Vagina (tissue), 2 donors: Measurements from ENCODE around the gene RBM25. TPM values are rescaled to one million over a fixed set of nuclear protein-coding genes. Genes with fewer than 3 reads are reported as not detected.
"Not testable (repeated sequence)": the region's sequence is repeated elsewhere in the genome, so short reads cannot be mapped to it uniquely, and the experiment has no call there.

ENCODE experiments used
- DNase-seq, 2 donors: peaks; one replicate each; pipeline ENCODE4 v3.0.0-alpha.2; 2017; ENCODE audit errors: extremely low spot score in 2 of 2
- H3K27ac ChIP-seq: fragments of 200-600 bp; sonication (generic); one replicate; pipeline ENCODE4 v1.5.1; 2019
- H3K27me3 ChIP-seq: fragments of 200-600 bp; sonication (generic); one replicate; pipeline ENCODE4 v1.5.1; 2019
- H3K36me3 ChIP-seq, 2 donors: fragments of 200-600 bp; sonication (generic); one replicate each; pipeline ENCODE4 v1.5.1; 2017 to 2019
- H3K4me1 ChIP-seq: fragments of 200-600 bp; sonication (generic); one replicate; pipeline ENCODE4 v1.5.1; 2019
- H3K4me3 ChIP-seq, 2 donors: fragments of 200-600 bp; sonication (generic); 1 replicate in 1 of 2; 2 replicates in 1 of 2; pipeline ENCODE4 v1.5.1; 2016 to 2019
- H3K9me3 ChIP-seq: fragments of 200-600 bp; sonication (generic); one replicate; pipeline ENCODE4 v1.5.1; 2019
- CTCF ChIP-seq, 3 experiments: fragments of 450-650 bp in 2 of 3; fragments of 200-600 bp in 1 of 3; sonication (generic) in 1 of 3; IDR thresholded peaks; one replicate each; pipeline ENCODE4 v1.5.1; 2017 to 2019; ENCODE audit warnings: antibody characterized with exemption in 3 of 3, mild to moderate bottlenecking in 2 of 3, moderate library complexity in 2 of 3
- POLR2A ChIP-seq, 2 donors: fragments of 450-650 bp; IDR thresholded peaks; one replicate each; pipeline ENCODE4 v1.6.1; 2017; ENCODE audit warnings: antibody characterized with exemption in 2 of 2, mild to moderate bottlenecking in 2 of 2, moderate library complexity in 2 of 2
- POLR2AphosphoS5 ChIP-seq, 2 donors: sonication (generic); formaldehyde crosslinking; IDR thresholded peaks; one replicate each; pipeline ENCODE4 v1.9.0; 2017; ENCODE audit warnings: antibody characterized with exemption in 2 of 2, mild to moderate bottlenecking in 2 of 2, low read depth in 1 of 2; ENCODE audit not compliant: insufficient read depth in 1 of 2
- intact Hi-C: fragments of 100-400 bp; cut with DNase I; formaldehyde crosslinking; loops from one replicate; pipeline ENCODE4 v1.15.1; 2023
- total RNA-seq: library from RNA; depleted of rRNA; stranded (reverse); fragments of >200 nt; gene quantifications from one replicate; pipeline ENCODE4 v1.2.3, GENCODE V29; 2016

RBM25 gene
- total RNA-seq, 1 donor from 2014 or later = 58.2 TPM

- Histone ChIP-seq H3K27me3 (no peaks in the 10 kb centered on the region), H3K4me1 (peaks cover 43% of the 10 kb centered on the region), H3K27ac (peak overlapping the region; percentile 79), H3K9me3 (no peaks in the 10 kb centered on the region), H3K4me3 (peak overlapping the region in 1 of 2 donors; percentile 65), H3K36me3 (peaks cover 0 to 11% of the 10 kb centered on the region in 2 donors)
- intact Hi-C loops = no loop called here
- no peak for DNase-seq
- TF ChIP-seq POLR2AphosphoS5 (IDR thresholded peaks at IDR 0.05; ENCODE audit: insufficient read depth in 1 of 2, low read depth in 1 of 2) (no peak), POLR2A (IDR thresholded peaks at IDR 0.05) (no peak), CTCF (IDR thresholded peaks at IDR 0.05) (no peak)
These were observed 32.8 kb upstream of the RBM25 start for GRCh38 chr14:73025544-73025943.

- H3K27ac ChIP-seq = peak overlapping the region; percentile 79
- H3K4me3 ChIP-seq = peak overlapping the region; percentile 65 to 72
- H3K36me3 ChIP-seq = peaks cover 0 to 11% of the 10 kb centered on the region in 2 donors
- no peak for DNase-seq
- no peaks in the 10 kb centered on the region for H3K9me3 ChIP-seq
- H3K27me3 ChIP-seq = no peaks in the 10 kb centered on the region
- intact Hi-C loops = no loop called here
- TF ChIP-seq CTCF (IDR thresholded peaks at IDR 0.05) (no peak), POLR2A (IDR thresholded peaks at IDR 0.05) (no peak), POLR2AphosphoS5 (IDR thresholded peaks at IDR 0.05; ENCODE audit: insufficient read depth in 1 of 2, low read depth in 1 of 2) (no peak)
- H3K4me1 ChIP-seq = peaks cover 43% of the 10 kb centered on the region
These were observed 32.0 kb upstream of the RBM25 start for GRCh38 chr14:73026243-73026844.

- no peaks in the 10 kb centered on the region for H3K9me3 ChIP-seq
- intact Hi-C loops = no loop called here
- peak; percentile 98 to 99 for DNase-seq
- TF ChIP-seq POLR2AphosphoS5 (IDR thresholded peaks at IDR 0.05; ENCODE audit: insufficient read depth in 1 of 2, low read depth in 1 of 2) = peak; percentile 95 to 99
- TF ChIP-seq CTCF (IDR thresholded peaks at IDR 0.05) = no peak
- TF ChIP-seq POLR2A (IDR thresholded peaks at IDR 0.05) = peak in 1 of 2 donors; percentile 54
- peak within 1 kb of the TSS; percentile 79 for H3K27ac ChIP-seq
- peak within 1 kb of the TSS; percentile 65 to 72 for H3K4me3 ChIP-seq
- H3K27me3 ChIP-seq = no peaks in the 10 kb centered on the region
- peaks cover 43% of the 10 kb centered on the region for H3K4me1 ChIP-seq
- peaks cover 0 to 11% of the 10 kb centered on the region in 2 donors for H3K36me3 ChIP-seq
These were observed 31.3 kb upstream of the RBM25 start, which contains the start of gene ZFYVE1 for GRCh38 chr14:73026845-73027542. ZFYVE1 (minus strand) TSS chr14:73027106; CDS start chr14:73024508, 2,598 bp downstream.

GRCh38 chr14:73027546-73027945, 30.8 kb upstream of the RBM25 start:
- Histone ChIP-seq H3K4me1 (peaks cover 39% of the 10 kb centered on the region), H3K36me3 (peaks cover 0 to 11% of the 10 kb centered on the region in 2 donors), H3K9me3 (no peaks in the 10 kb centered on the region), H3K27ac (peak overlapping the region; percentile 79), H3K27me3 (no peaks in the 10 kb centered on the region), H3K4me3 (peak overlapping the region; percentile 65 to 72)
- TF ChIP-seq POLR2AphosphoS5 (IDR thresholded peaks at IDR 0.05; ENCODE audit: insufficient read depth in 1 of 2, low read depth in 1 of 2) = no peak
- no peak for TF ChIP-seq POLR2A (IDR thresholded peaks at IDR 0.05)
- TF ChIP-seq CTCF (IDR thresholded peaks at IDR 0.05) = no peak
- intact Hi-C loops = no loop called here
- DNase-seq = no peak

- no peak for TF ChIP-seq POLR2AphosphoS5 (IDR thresholded peaks at IDR 0.05; ENCODE audit: insufficient read depth in 1 of 2, low read depth in 1 of 2)
- Histone ChIP-seq H3K36me3 (peaks cover 0 to 11% of the 10 kb centered on the region in 2 donors), H3K27me3 (no peaks in the 10 kb centered on the region), H3K27ac (peak overlapping the region; percentile 79), H3K4me1 (peaks cover 36% of the 10 kb centered on the region), H3K4me3 (no peak overlapping the region), H3K9me3 (no peaks in the 10 kb centered on the region)
- intact Hi-C loops = no loop called here
- no peak for DNase-seq
These were observed 30.4 kb upstream of the RBM25 start for GRCh38 chr14:73027984-73028383.

GRCh38 chr14:73036706-73037450, 21.5 kb upstream of the RBM25 start:
- H3K4me1 ChIP-seq, H3K36me3 ChIP-seq, H3K4me3 ChIP-seq, DNase-seq, intact Hi-C loops, H3K27ac ChIP-seq, H3K27me3 ChIP-seq, H3K9me3 ChIP-seq: not testable (repeated sequence)
